Measurements from ENCODE around the gene CACNA2D3.

Gene CACNA2D3

GRCh38 chr3:54488297-54488696 lies 365.9 kb downstream of the CACNA2D3 start:
- DNase-seq, result no peak

GRCh38 chr3:54494209-54494608 lies 371.9 kb downstream of the CACNA2D3 start:
- DNase-seq, result no peak

- no peak for DNase-seq
These were observed 384.3 kb downstream of the CACNA2D3 start for GRCh38 chr3:54506603-54507002.

- no peak for DNase-seq
These were observed 385.6 kb downstream of the CACNA2D3 start for GRCh38 chr3:54507876-54508460.

- no peak for DNase-seq
These were observed 388.2 kb downstream of the CACNA2D3 start for GRCh38 chr3:54510506-54510905.

- no peak for DNase-seq
These were observed 389.5 kb downstream of the CACNA2D3 start for GRCh38 chr3:54511766-54512365.

- DNase-seq, result no peak
These were observed 391.7 kb downstream of the CACNA2D3 start for GRCh38 chr3:54514006-54514405.

- no peak for DNase-seq
These were observed 392.1 kb downstream of the CACNA2D3 start for GRCh38 chr3:54514416-54514815.

- DNase-seq, result no peak
These were observed 393.3 kb downstream of the CACNA2D3 start for GRCh38 chr3:54515441-54516213.

- no peak for DNase-seq
These were observed 395.1 kb downstream of the CACNA2D3 start for GRCh38 chr3:54517424-54517823.

GRCh38 chr3:54518011-54518675 lies 395.8 kb downstream of the CACNA2D3 start:
- DNase-seq, result no peak

- no peak for DNase-seq
These were observed 397.1 kb downstream of the CACNA2D3 start for GRCh38 chr3:54519493-54519892.

GRCh38 chr3:54520060-54520459 lies 397.7 kb downstream of the CACNA2D3 start:
- DNase-seq, result no peak

- DNase-seq, result no peak
These were observed 405.2 kb downstream of the CACNA2D3 start for GRCh38 chr3:54527521-54527920.

- DNase-seq, result no peak
These were observed 405.6 kb downstream of the CACNA2D3 start for GRCh38 chr3:54527953-54528352.

GRCh38 chr3:54528668-54529067 lies 406.3 kb downstream of the CACNA2D3 start:
- DNase-seq, result no peak

GRCh38 chr3:54530091-54530490 lies 407.7 kb downstream of the CACNA2D3 start:
- no peak for DNase-seq

- no peak for DNase-seq
These were observed 408.6 kb downstream of the CACNA2D3 start for GRCh38 chr3:54530944-54531343.

- DNase-seq, result no peak
These were observed 409.4 kb downstream of the CACNA2D3 start for GRCh38 chr3:54531741-54532140.

GRCh38 chr3:54533856-54534255 lies 411.5 kb downstream of the CACNA2D3 start:
- DNase-seq, result no peak

GRCh38 chr3:54535619-54536018 lies 413.3 kb downstream of the CACNA2D3 start:
- DNase-seq, result no peak

GRCh38 chr3:54536450-54536849 lies 414.1 kb downstream of the CACNA2D3 start:
- DNase-seq, result no peak

GRCh38 chr3:54537506-54537905 lies 415.2 kb downstream of the CACNA2D3 start:
- DNase-seq, result no peak

- DNase-seq, result no peak
These were observed 416.0 kb downstream of the CACNA2D3 start for GRCh38 chr3:54538346-54538745.
